Esophagus muscularis mucosa (tissue), 4 donors: Measurements from ENCODE around the gene LGALS9. TPM values are rescaled to one million over a fixed set of nuclear protein-coding genes. Genes with fewer than 3 reads are reported as not detected.
"Not testable (repeated sequence)": the region's sequence is repeated elsewhere in the genome, so short reads cannot be mapped to it uniquely, and the experiment has no call there.

Experiments used
- DNase-seq: peaks from one replicate; pipeline ENCODE4 v3.0.0-alpha.2; 2017; ENCODE audit errors: extremely low spot score
- H3K27ac ChIP-seq, 4 donors: fragments of 200-600 bp; sonication (generic); replicated peaks in 1 of 4; 1 replicate in 3 of 4; 2 replicates in 1 of 4; pipeline ENCODE4 v1.5.1; 2016 to 2019; ENCODE audit warnings: mild to moderate bottlenecking in 1 of 4
- H3K27me3 ChIP-seq, 4 donors: fragments of 200-600 bp; sonication (generic); one replicate each; pipeline versions ENCODE4 v1.5.1 to v1.6.0; 2016 to 2019
- H3K36me3 ChIP-seq, 4 donors: fragments of 200-600 bp; sonication (generic); one replicate each; pipeline ENCODE4 v1.5.1; 2016 to 2019
- H3K4me1 ChIP-seq, 4 donors: fragments of 200-600 bp; sonication (generic); one replicate each; pipeline ENCODE4 v1.5.1; 2016 to 2019
- H3K4me3 ChIP-seq, 4 donors: fragments of 200-600 bp; sonication (generic); 1 replicate in 2 of 4; 2 replicates in 2 of 4; pipeline ENCODE4 v1.5.1; 2016 to 2019; ENCODE audit warnings: mild to moderate bottlenecking in 4 of 4, moderate library complexity in 1 of 4
- H3K9me3 ChIP-seq, 4 donors: fragments of 200-600 bp; sonication (generic); 1 replicate in 3 of 4; 2 replicates in 1 of 4; pipeline ENCODE4 v1.5.1; 2016 to 2019
- EP300 ChIP-seq: sonication (generic); formaldehyde crosslinking; IDR thresholded peaks from one replicate; pipeline ENCODE4 v1.6.1; 2017; ENCODE audit warnings: antibody characterized with exemption
- POLR2A ChIP-seq: fragments of 450-650 bp; IDR thresholded peaks from one replicate; pipeline ENCODE4 v1.6.1; 2017; ENCODE audit warnings: antibody characterized with exemption, moderate library complexity, mild to moderate bottlenecking, low read depth
- POLR2AphosphoS5 ChIP-seq, 2 donors: sonication (generic); formaldehyde crosslinking; IDR thresholded peaks; one replicate each; pipeline ENCODE4 v1.6.1; 2017; ENCODE audit warnings: antibody characterized with exemption in 2 of 2
- WGBS: methylation state at CpG from one replicate; pipeline ENCODE4 v1.1.5; 2018; 5-methylcytosine and 5-hydroxymethylcytosine counted together
- intact Hi-C: fragments of 100-400 bp; cut with DNase I; formaldehyde crosslinking; loops from one replicate; pipeline ENCODE4 v1.15.1; 2023
- small RNA-seq, 3 donors: library from RNA; depleted of rRNA; stranded (forward); fragments of <200 nt; gene quantifications; one replicate each; pipeline ENCODE3, GENCODE V24; 2016
- total RNA-seq, 4 donors: library from RNA; depleted of rRNA; stranded (reverse); fragments of >200 nt; gene quantifications; one replicate each; pipeline versions ENCODE4 v1.1.0 to v1.2.1, GENCODE V29; 2016
- TF ChIP-seq, protein P1 (sequence below), 3 experiments: fragments of 200-600 bp in 2 of 3; fragments of 450-650 bp in 1 of 3; sonication (generic) in 2 of 3; IDR thresholded peaks; one replicate each; pipeline ENCODE4 v1.5.1; 2017 to 2019; ENCODE audit warnings: antibody characterized with exemption in 3 of 3, mild to moderate bottlenecking in 2 of 3, moderate library complexity in 1 of 3

LGALS9 gene
- total RNA-seq, 4 donors from 2014 or later = 17.0 to 31.8 (median 24.4) TPM

DNA sequence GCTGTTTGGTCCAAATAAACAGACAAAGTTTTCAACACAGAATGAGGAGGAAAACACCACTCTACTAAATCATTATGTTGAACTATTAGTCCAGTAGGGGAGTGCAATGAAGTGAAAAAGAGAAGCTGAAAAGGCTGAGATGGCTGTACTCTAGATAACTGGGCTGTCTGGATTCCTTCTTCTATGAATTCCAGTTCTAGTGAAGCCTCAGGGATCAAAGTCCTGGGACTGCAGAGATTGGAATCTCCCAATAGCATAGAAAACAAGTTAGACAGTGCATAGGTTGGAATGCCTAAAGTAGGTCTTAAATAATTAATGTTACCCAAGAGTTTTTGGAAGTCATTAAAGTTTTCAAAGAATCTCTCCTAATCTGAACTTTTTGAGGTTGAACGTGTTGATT lies 59.9 kb downstream of the LGALS9 start:
- intact Hi-C loops = no loop called here
- no peak overlapping the region for H3K27ac ChIP-seq
- no peaks in the 10 kb centered on the region for H3K36me3 ChIP-seq
- no peaks in the 10 kb centered on the region for H3K27me3 ChIP-seq
- TF ChIP-seq, protein P1, sequence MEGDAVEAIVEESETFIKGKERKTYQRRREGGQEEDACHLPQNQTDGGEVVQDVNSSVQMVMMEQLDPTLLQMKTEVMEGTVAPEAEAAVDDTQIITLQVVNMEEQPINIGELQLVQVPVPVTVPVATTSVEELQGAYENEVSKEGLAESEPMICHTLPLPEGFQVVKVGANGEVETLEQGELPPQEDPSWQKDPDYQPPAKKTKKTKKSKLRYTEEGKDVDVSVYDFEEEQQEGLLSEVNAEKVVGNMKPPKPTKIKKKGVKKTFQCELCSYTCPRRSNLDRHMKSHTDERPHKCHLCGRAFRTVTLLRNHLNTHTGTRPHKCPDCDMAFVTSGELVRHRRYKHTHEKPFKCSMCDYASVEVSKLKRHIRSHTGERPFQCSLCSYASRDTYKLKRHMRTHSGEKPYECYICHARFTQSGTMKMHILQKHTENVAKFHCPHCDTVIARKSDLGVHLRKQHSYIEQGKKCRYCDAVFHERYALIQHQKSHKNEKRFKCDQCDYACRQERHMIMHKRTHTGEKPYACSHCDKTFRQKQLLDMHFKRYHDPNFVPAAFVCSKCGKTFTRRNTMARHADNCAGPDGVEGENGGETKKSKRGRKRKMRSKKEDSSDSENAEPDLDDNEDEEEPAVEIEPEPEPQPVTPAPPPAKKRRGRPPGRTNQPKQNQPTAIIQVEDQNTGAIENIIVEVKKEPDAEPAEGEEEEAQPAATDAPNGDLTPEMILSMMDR (IDR thresholded peaks at IDR 0.05) = no peak
- TF ChIP-seq EP300 (no peak), POLR2A (no peak), POLR2AphosphoS5 (IDR thresholded peaks at IDR 0.05) (no peak)
- 83% methylated on average over 1 of the region's 1 CpG for WGBS
- no peak for DNase-seq
- no peaks in the 10 kb centered on the region for H3K4me1 ChIP-seq
- peaks cover 0 to 24% (median 14%) of the 10 kb centered on the region in 4 donors for H3K9me3 ChIP-seq
- no peak overlapping the region for H3K4me3 ChIP-seq

DNA sequence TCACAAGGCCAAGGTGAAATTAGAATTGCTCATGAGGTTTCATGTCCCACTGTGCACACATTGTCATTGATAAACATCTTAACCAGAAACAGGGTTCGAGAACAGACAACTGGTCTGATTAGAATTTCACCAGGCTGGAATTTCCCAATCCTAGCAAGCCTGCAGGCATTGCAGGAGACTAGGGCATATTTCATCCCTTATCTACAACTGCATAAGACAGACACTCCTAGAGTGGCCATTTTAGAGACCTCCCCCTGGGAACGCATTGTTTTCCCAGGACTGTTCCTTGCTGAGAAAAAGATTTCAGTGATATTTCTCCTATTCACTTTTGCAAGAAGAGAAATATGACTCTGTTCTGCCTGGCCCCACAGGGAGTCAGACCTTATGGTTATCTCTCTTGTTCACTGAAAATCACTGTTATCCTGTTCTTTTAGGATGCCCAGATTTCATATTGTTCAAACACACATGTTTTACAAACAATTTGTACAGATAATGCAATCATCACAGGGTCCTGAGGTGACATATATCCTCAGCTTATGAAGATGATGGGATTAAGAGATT lies 64.3 kb downstream of the LGALS9 start:
- H3K4me1 ChIP-seq, H3K4me3 ChIP-seq, H3K27ac ChIP-seq, intact Hi-C loops, H3K36me3 ChIP-seq, H3K27me3 ChIP-seq, DNase-seq: not testable (repeated sequence)
- H3K9me3 ChIP-seq = peaks cover 0 to 25% (median 14%) of the 10 kb centered on the region in 4 donors
- WGBS = 57% methylated on average over 2 of the region's 2 CpGs

Small RNA genes within 50 kb of the gene (small RNA-seq; reads per million reads assigned to genes)
- 0 reads per million in 3 donors for gene AC015688.1
- 0 reads per million in 3 donors for gene AC015688.2
- gene AC015688.5 = 0 reads per million in 3 donors
- 0 reads per million in 3 donors for gene CPDP1

Other genes with a start within 250 kb of the LGALS9 start
- 10 to 100 TPM; 13.3 to 18.9 (median 13.7) TPM for gene KSR1, start 174.7 kb upstream of the LGALS9 start, total RNA-seq
- gene NOS2, start 169.3 kb downstream of the LGALS9 start, total RNA-seq = under 1 TPM in 3 of 4 donors, not detected in 1; 0.13 to 0.69 (median 0.33) TPM